HG03432 (cell line): ENCODE measurements around the gene STAT1.

Experiments
- ATAC-seq: cut with Tn5 transposase; IDR thresholded peaks from one replicate; pipeline ENCODE4 v1.9.1; 2021; ENCODE audit warnings: mild to moderate bottlenecking, moderate library complexity; ENCODE audit not compliant: unreplicated experiment

The STAT1 gene

GRCh38 chr2:191032588-191033429, 18.8 kb upstream of the STAT1 start:
- ATAC-seq = no peak

GRCh38 chr2:191031256-191031655, 17.3 kb upstream of the STAT1 start:
- no peak for ATAC-seq

GRCh38 chr2:191030521-191031154, 16.7 kb upstream of the STAT1 start:
- ATAC-seq = peak; percentile 92

- no peak for ATAC-seq
Measured at GRCh38 chr2:191029280-191029950, 15.4 kb upstream of the STAT1 start.

GRCh38 chr2:191026377-191026776, 12.4 kb upstream of the STAT1 start:
- ATAC-seq = no peak

GRCh38 chr2:191025135-191025534, 11.2 kb upstream of the STAT1 start:
- no peak for ATAC-seq

GRCh38 chr2:191023235-191023679, 9.3 kb upstream of the STAT1 start:
- no peak for ATAC-seq

- peak; percentile 18 for ATAC-seq
Measured at GRCh38 chr2:191020742-191021381, 6.9 kb upstream of the STAT1 start.

- peak; percentile 81 for ATAC-seq
Measured at GRCh38 chr2:191020221-191020741, 6.3 kb upstream of the STAT1 start.

GRCh38 chr2:191019376-191019775, 5.4 kb upstream of the STAT1 start:
- ATAC-seq = no peak

- ATAC-seq = peak; percentile 9
Measured at GRCh38 chr2:191018643-191019119, 4.7 kb upstream of the STAT1 start.

- ATAC-seq = no peak
Measured at GRCh38 chr2:191018048-191018447, 4.1 kb upstream of the STAT1 start.

GRCh38 chr2:191015831-191016230, 1.9 kb upstream of the STAT1 start:
- no peak for ATAC-seq

- ATAC-seq = no peak
Measured at GRCh38 chr2:191015239-191015638, 1.3 kb upstream of the STAT1 start.

GRCh38 chr2:191014653-191015020, 666 bp upstream of the STAT1 start:
- ATAC-seq = peak; percentile 3

GRCh38 chr2:191013682-191013931, 364 bp downstream of the STAT1 start:
- no peak for ATAC-seq

- peak; percentile 4 for ATAC-seq
Measured at GRCh38 chr2:191012845-191013681, 908 bp downstream of the STAT1 start.

GRCh38 chr2:191012346-191012745, 1.6 kb downstream of the STAT1 start:
- no peak for ATAC-seq

- ATAC-seq = no peak
Measured at GRCh38 chr2:191010887-191011885, 2.8 kb downstream of the STAT1 start.
